ENCODE measurements around the gene TSPOAP1. TPM values are rescaled to one million over a fixed set of nuclear protein-coding genes. Genes with fewer than 3 reads are reported as not detected.

The TSPOAP1 gene
- total RNA-seq, 1 experiment from 2014 or later: not detected

GRCh38 chr17:58348038-58348437, 19.4 kb upstream of the TSPOAP1 start:
- Mint-ChIP-seq H3K4me1 (ENCODE audit: insufficient read depth, unreplicated experiment) (peaks cover 10% of the 10 kb centered on the region), H3K27me3 (ENCODE audit: insufficient read depth, unreplicated experiment) (no peaks in the 10 kb centered on the region), H3K9me3 (ENCODE audit: unreplicated experiment) (no peaks in the 10 kb centered on the region), H3K27ac (ENCODE audit: low read depth, unreplicated experiment) (no peak overlapping the region), H3K4me3 (ENCODE audit: unreplicated experiment) (no peak overlapping the region), H3K36me3 (ENCODE audit: insufficient read depth, unreplicated experiment) (peaks cover 75% of the 10 kb centered on the region)
- no peak for DNase-seq (ENCODE audit: unreplicated experiment)
- ChIA-PET POLR2A (interaction anchor here (1.1 kb wide), 2 partner anchors 68 to 70 kb away, joined by 3 to 5 read pairs; partner anchors contain the start of gene RNF43), CTCF (interaction anchor here (0.6 to 1.6 kb wide), 2 partner anchors 30 to 71 kb away, joined by 3 to 6 read pairs; no protein-coding TSS in a partner anchor)
- BruUV-seq (replicated peaks): no TSS peak
- TF ChIP-seq CTCF (IDR thresholded peaks at IDR 0.05; ENCODE audit: unreplicated experiment): no peak
- intact Hi-C loops (cut with micrococcal nuclease): no loop called here

DNA sequence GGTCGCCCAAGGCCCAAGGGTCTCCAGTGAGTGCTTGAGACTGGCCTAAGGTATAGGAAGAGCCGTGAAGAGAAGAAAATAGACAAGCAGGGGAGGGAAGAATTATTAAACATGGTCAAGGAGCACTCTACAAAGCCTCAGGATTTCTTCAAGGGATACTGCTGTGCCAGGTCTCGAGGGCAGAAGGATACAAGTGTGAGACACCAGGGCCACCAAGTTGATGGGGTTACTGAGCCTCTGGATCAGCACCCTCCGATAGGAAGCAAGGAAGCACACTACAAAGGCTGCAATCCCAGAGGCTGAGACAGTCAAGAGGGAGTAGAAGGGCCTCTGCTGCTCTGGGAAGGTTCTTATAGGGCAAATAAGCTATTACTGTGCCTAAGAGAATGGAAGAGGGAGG, 16.9 kb upstream of the TSPOAP1 start:
- peaks cover 60% of the 10 kb centered on the region for H3K36me3 Mint-ChIP-seq (ENCODE audit: insufficient read depth, unreplicated experiment)
- TF ChIP-seq CTCF (IDR thresholded peaks at IDR 0.05; ENCODE audit: unreplicated experiment): no peak
- POLR2A ChIA-PET: interaction anchor here (0.7 kb wide), 1 partner anchor 173 kb away, joined by 3 read pairs; no protein-coding TSS in a partner anchor
- no peak overlapping the region for H3K4me3 Mint-ChIP-seq (ENCODE audit: unreplicated experiment)
- BruUV-seq (replicated peaks): no TSS peak
- CTCF ChIA-PET: no interaction called here
- peaks cover 5% of the 10 kb centered on the region for H3K4me1 Mint-ChIP-seq (ENCODE audit: insufficient read depth, unreplicated experiment)
- no peaks in the 10 kb centered on the region for H3K9me3 Mint-ChIP-seq (ENCODE audit: unreplicated experiment)
- no peak overlapping the region for H3K27ac Mint-ChIP-seq (ENCODE audit: low read depth, unreplicated experiment)
- intact Hi-C loops (cut with micrococcal nuclease): no loop called here
- H3K27me3 Mint-ChIP-seq (ENCODE audit: insufficient read depth, unreplicated experiment): no peaks in the 10 kb centered on the region
- DNase-seq (ENCODE audit: unreplicated experiment): no peak

- Mint-ChIP-seq H3K9me3 (ENCODE audit: unreplicated experiment) (no peaks in the 10 kb centered on the region), H3K36me3 (ENCODE audit: insufficient read depth, unreplicated experiment) (peaks cover 55% of the 10 kb centered on the region), H3K4me1 (ENCODE audit: insufficient read depth, unreplicated experiment) (peaks cover 4% of the 10 kb centered on the region), H3K27ac (ENCODE audit: low read depth, unreplicated experiment) (no peak overlapping the region), H3K4me3 (ENCODE audit: unreplicated experiment) (no peak overlapping the region), H3K27me3 (ENCODE audit: insufficient read depth, unreplicated experiment) (no peaks in the 10 kb centered on the region)
- no TSS peak for BruUV-seq (replicated peaks)
- CTCF ChIA-PET: interaction anchor here (0.9 kb wide), 1 partner anchor 27 kb away, joined by 3 read pairs; no protein-coding TSS in a partner anchor
- intact Hi-C loops (cut with micrococcal nuclease): no loop called here
- DNase-seq (ENCODE audit: unreplicated experiment): no peak
- POLR2A ChIA-PET: interaction anchor here (0.7 to 1.9 kb wide), 6 partner anchors 8 to 172 kb away, joined by 3 to 7 read pairs (median 4); partner anchors contain the start of gene SUPT4H1
- TF ChIP-seq CTCF (IDR thresholded peaks at IDR 0.05; ENCODE audit: unreplicated experiment): no peak
These were observed 16.2 kb upstream of the TSPOAP1 start for GRCh38 chr17:58344791-58345157.

DNA sequence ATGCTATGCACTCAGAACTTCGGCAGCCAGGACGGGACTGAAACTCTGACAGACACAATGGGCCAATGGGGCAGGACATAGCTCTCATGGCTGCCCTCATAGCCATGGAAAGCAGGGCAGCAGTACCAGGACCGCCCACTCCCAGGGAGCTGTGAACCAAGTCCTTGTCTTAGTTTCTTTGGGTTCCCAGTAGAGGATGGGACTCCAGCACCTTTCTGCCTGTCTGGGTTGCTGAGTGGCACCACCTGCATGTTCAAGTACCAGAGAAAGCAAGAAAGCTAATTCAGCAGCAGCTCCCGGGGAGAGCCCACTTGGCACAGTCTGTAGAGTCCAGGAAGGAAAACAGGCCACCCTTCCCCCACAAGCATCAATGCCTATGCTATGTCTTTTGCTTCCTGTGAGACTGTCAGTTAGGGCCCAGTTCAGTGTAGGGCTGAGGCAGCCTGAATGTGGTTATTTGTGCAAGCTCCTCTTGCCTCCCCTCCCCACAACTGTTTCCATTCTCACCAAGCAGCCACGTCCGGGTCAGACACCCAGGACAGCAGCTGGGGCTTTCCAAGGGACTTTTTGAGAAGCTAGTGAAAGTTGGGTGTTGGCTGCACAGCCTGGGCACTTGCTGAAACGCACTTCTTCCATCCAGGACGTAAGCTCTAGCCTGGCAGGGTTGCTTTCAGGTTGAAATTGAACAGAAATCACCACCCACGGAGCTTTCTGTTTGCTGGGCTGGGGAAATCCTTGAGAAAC, 15.6 kb upstream of the TSPOAP1 start:
- intact Hi-C loops (cut with micrococcal nuclease): no loop called here
- H3K36me3 Mint-ChIP-seq (ENCODE audit: insufficient read depth, unreplicated experiment): peaks cover 50% of the 10 kb centered on the region
- H3K27me3 Mint-ChIP-seq (ENCODE audit: insufficient read depth, unreplicated experiment): no peaks in the 10 kb centered on the region
- no peaks in the 10 kb centered on the region for H3K9me3 Mint-ChIP-seq (ENCODE audit: unreplicated experiment)
- H3K4me1 Mint-ChIP-seq (ENCODE audit: insufficient read depth, unreplicated experiment): no peaks in the 10 kb centered on the region
- DNase-seq (ENCODE audit: unreplicated experiment): no peak
- no peak overlapping the region for H3K27ac Mint-ChIP-seq (ENCODE audit: low read depth, unreplicated experiment)
- no TSS peak for BruUV-seq (replicated peaks)
- H3K4me3 Mint-ChIP-seq (ENCODE audit: unreplicated experiment): no peak overlapping the region
- POLR2A ChIA-PET: interaction anchor here (0.7 to 1.9 kb wide), 6 partner anchors 8 to 73 kb away, joined by 3 to 7 read pairs (median 4); partner anchors contain the start of genes RNF43 and SUPT4H1
- CTCF ChIA-PET: interaction anchor here (0.9 to 1.1 kb wide), 2 partner anchors 26 to 132 kb away, joined by 3 read pairs; no protein-coding TSS in a partner anchor
- TF ChIP-seq CTCF (IDR thresholded peaks at IDR 0.05; ENCODE audit: unreplicated experiment): no peak
